C4-2B (cell line): ENCODE results near the gene FCAR.

Source experiments
- H3K27ac ChIP-seq: fragments of 450-650 bp; 2 replicates; pipeline ENCODE4 v1.5.1; 2017
- CTCF ChIP-seq: fragments of 450-650 bp; conservative IDR thresholded peaks from 2 replicates; pipeline ENCODE4 v1.5.1; 2017; ENCODE audit warnings: mild to moderate bottlenecking
- ZFX ChIP-seq: fragments of 450-650 bp; IDR thresholded peaks from 2 replicates; pipeline ENCODE4 v1.6.1; 2017

Gene FCAR

GRCh38 chr19:54871696-54872095, 2.3 kb upstream of the FCAR start:
- TF ChIP-seq CTCF: no peak
- TF ChIP-seq ZFX: no peak

GRCh38 chr19:54875506-54875905, 1.5 kb downstream of the FCAR start:
- H3K27ac ChIP-seq: no peak overlapping the region
- TF ChIP-seq CTCF: no peak
- TF ChIP-seq ZFX: no peak

More at GRCh38 chr19:54871696-54872095, 2.3 kb upstream of the FCAR start:
- no peak overlapping the region for H3K27ac ChIP-seq

GRCh38 chr19:54877471-54877870, 3.4 kb downstream of the FCAR start:
- TF ChIP-seq ZFX: no peak
- no peak for TF ChIP-seq CTCF
- no peak overlapping the region for H3K27ac ChIP-seq

GRCh38 chr19:54881884-54882283, 7.8 kb downstream of the FCAR start:
- H3K27ac ChIP-seq: no peak overlapping the region
- TF ChIP-seq CTCF (no peak), ZFX (no peak)

GRCh38 chr19:54882758-54883157, 8.7 kb downstream of the FCAR start:
- no peak overlapping the region for H3K27ac ChIP-seq
- no peak for TF ChIP-seq ZFX
- TF ChIP-seq CTCF: no peak; the same call in 1 of the 2 replicates

- TF ChIP-seq CTCF (no peak), ZFX (no peak)
- H3K27ac ChIP-seq: no peak overlapping the region
Measured at GRCh38 chr19:54883228-54883627, 9.2 kb downstream of the FCAR start.

- TF ChIP-seq ZFX (no peak), CTCF (no peak)
- H3K27ac ChIP-seq: no peak overlapping the region
Measured at GRCh38 chr19:54888239-54888638, 14.2 kb downstream of the FCAR start.
